Esophagus squamous epithelium (tissue), 4 donors: Measurements from ENCODE around the gene CALN1.

Experiments
- POLR2A ChIP-seq, 4 donors: fragments of 450-650 bp; IDR thresholded peaks; one replicate each; pipeline ENCODE4 v1.6.1; 2017; ENCODE audit warnings: antibody characterized with exemption in 4 of 4, mild to moderate bottlenecking in 4 of 4, moderate library complexity in 3 of 4
- TF ChIP-seq, protein P1 (sequence below), 6 experiments: fragments of 450-650 bp in 4 of 6; fragments of 200-600 bp in 2 of 6; sonication (generic) in 2 of 6; IDR thresholded peaks; one replicate each; pipeline ENCODE4 v1.5.1; 2016 to 2019; ENCODE audit warnings: antibody characterized with exemption in 6 of 6, mild to moderate bottlenecking in 4 of 6, moderate library complexity in 4 of 6

DNA sequence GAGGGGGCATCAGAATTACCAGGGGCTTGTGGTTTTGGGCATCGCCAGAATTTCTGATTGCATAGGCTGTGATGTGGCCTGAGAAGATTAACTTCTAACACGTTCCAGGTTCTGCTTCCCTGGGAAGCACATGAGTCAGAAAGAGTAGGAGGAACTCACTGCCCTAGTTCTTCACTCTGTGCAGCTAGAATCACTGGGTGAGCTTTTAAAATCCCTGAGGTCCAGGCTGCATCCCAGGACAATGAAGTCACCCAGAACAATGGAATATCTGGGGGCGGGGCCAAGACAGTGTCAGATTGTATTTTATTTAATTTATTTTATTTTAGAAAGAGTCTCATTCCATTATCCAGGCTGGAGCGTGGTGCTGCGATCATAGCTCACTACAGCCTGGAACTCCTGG is 636.5 kb downstream of the CALN1 start:
- TF ChIP-seq, protein P1, sequence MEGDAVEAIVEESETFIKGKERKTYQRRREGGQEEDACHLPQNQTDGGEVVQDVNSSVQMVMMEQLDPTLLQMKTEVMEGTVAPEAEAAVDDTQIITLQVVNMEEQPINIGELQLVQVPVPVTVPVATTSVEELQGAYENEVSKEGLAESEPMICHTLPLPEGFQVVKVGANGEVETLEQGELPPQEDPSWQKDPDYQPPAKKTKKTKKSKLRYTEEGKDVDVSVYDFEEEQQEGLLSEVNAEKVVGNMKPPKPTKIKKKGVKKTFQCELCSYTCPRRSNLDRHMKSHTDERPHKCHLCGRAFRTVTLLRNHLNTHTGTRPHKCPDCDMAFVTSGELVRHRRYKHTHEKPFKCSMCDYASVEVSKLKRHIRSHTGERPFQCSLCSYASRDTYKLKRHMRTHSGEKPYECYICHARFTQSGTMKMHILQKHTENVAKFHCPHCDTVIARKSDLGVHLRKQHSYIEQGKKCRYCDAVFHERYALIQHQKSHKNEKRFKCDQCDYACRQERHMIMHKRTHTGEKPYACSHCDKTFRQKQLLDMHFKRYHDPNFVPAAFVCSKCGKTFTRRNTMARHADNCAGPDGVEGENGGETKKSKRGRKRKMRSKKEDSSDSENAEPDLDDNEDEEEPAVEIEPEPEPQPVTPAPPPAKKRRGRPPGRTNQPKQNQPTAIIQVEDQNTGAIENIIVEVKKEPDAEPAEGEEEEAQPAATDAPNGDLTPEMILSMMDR (IDR thresholded peaks at IDR 0.05), result no peak
- TF ChIP-seq POLR2A (IDR thresholded peaks at IDR 0.05), result no peak
